Measurements from ENCODE around the gene AACS. TPM values are rescaled to one million over a fixed set of nuclear protein-coding genes. Genes with fewer than 3 reads are reported as not detected.

The AACS gene
- total RNA-seq, 1 donor from 2014 or later = 77.6 TPM

- peaks cover 4% of the 10 kb centered on the region for H3K36me3 Mint-ChIP-seq (ENCODE audit: low read depth, unreplicated experiment)
- no peak overlapping the region for H3K27ac Mint-ChIP-seq (ENCODE audit: unreplicated experiment)
- H3K4me1 Mint-ChIP-seq (ENCODE audit: unreplicated experiment) = no peaks in the 10 kb centered on the region
- no peak overlapping the region for H3K4me3 Mint-ChIP-seq (ENCODE audit: unreplicated experiment)
- no peak for DNase-seq (ENCODE audit: low spot score)
- no peaks in the 10 kb centered on the region for H3K9me3 Mint-ChIP-seq (ENCODE audit: unreplicated experiment)
- H3K27me3 Mint-ChIP-seq (ENCODE audit: unreplicated experiment) = peaks cover 5% of the 10 kb centered on the region
- TF ChIP-seq CTCF (IDR thresholded peaks at IDR 0.05; ENCODE audit: unreplicated experiment) = no peak
These were observed 44.1 kb upstream of the AACS start for GRCh38 chr12:125021096-125021495.

- no peak for TF ChIP-seq CTCF (IDR thresholded peaks at IDR 0.05; ENCODE audit: unreplicated experiment)
- Mint-ChIP-seq H3K9me3 (ENCODE audit: unreplicated experiment) (no peaks in the 10 kb centered on the region), H3K4me1 (ENCODE audit: unreplicated experiment) (no peaks in the 10 kb centered on the region), H3K27ac (ENCODE audit: unreplicated experiment) (no peak overlapping the region), H3K36me3 (ENCODE audit: low read depth, unreplicated experiment) (peaks cover 4% of the 10 kb centered on the region), H3K4me3 (ENCODE audit: unreplicated experiment) (no peak overlapping the region), H3K27me3 (ENCODE audit: unreplicated experiment) (peaks cover 5% of the 10 kb centered on the region)
- no peak for DNase-seq (ENCODE audit: low spot score)
These were observed 43.5 kb upstream of the AACS start for GRCh38 chr12:125021771-125022170.

GRCh38 chr12:125023065-125023464, 42.2 kb upstream of the AACS start:
- Mint-ChIP-seq H3K9me3 (ENCODE audit: unreplicated experiment) (no peaks in the 10 kb centered on the region), H3K4me3 (ENCODE audit: unreplicated experiment) (no peak overlapping the region), H3K4me1 (ENCODE audit: unreplicated experiment) (no peaks in the 10 kb centered on the region), H3K27ac (ENCODE audit: unreplicated experiment) (no peak overlapping the region), H3K36me3 (ENCODE audit: low read depth, unreplicated experiment) (peaks cover 4% of the 10 kb centered on the region), H3K27me3 (ENCODE audit: unreplicated experiment) (peaks cover 5% of the 10 kb centered on the region)
- no peak for TF ChIP-seq CTCF (IDR thresholded peaks at IDR 0.05; ENCODE audit: unreplicated experiment)
- no peak for DNase-seq (ENCODE audit: low spot score)

- peaks cover 4% of the 10 kb centered on the region for H3K36me3 Mint-ChIP-seq (ENCODE audit: low read depth, unreplicated experiment)
- DNase-seq (ENCODE audit: low spot score) = no peak
- no peaks in the 10 kb centered on the region for H3K9me3 Mint-ChIP-seq (ENCODE audit: unreplicated experiment)
- no peak overlapping the region for H3K4me3 Mint-ChIP-seq (ENCODE audit: unreplicated experiment)
- no peak overlapping the region for H3K27ac Mint-ChIP-seq (ENCODE audit: unreplicated experiment)
- H3K27me3 Mint-ChIP-seq (ENCODE audit: unreplicated experiment) = peaks cover 5% of the 10 kb centered on the region
- no peaks in the 10 kb centered on the region for H3K4me1 Mint-ChIP-seq (ENCODE audit: unreplicated experiment)
- TF ChIP-seq CTCF (IDR thresholded peaks at IDR 0.05; ENCODE audit: unreplicated experiment) = no peak
These were observed 40.2 kb upstream of the AACS start for GRCh38 chr12:125024949-125025563.

DNA sequence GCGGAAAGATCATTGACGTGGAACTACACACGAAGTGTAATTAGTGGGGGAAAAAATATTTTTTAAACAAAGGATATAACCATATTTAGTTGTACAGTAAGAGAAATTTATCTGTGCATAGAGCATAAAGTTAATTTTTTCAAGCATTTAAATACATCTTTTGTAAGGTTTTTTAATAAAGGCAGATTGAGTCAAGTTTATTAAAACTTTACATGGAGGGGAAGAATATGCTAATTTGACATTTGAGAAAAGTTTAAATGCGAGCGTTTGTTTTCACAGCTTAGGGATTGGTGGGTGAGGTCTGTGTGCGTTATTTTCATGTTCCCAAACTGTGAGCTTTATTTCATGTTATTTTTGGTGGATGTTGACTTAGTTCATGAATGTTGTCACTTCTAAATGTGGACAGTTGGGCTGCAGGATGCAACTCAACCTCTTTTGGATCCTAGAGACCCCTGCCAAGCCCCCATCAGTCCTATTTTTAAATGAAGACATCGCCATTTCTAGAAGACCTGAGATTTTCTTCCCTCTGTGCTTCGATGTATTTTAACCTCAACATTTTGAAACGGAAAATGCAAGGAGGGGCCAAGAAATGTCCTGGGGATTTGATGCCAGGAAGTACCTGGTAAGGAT, 39.5 kb upstream of the AACS start:
- no peaks in the 10 kb centered on the region for H3K9me3 Mint-ChIP-seq (ENCODE audit: unreplicated experiment)
- no peak for TF ChIP-seq CTCF (IDR thresholded peaks at IDR 0.05; ENCODE audit: unreplicated experiment)
- no peak overlapping the region for H3K27ac Mint-ChIP-seq (ENCODE audit: unreplicated experiment)
- no peak overlapping the region for H3K4me3 Mint-ChIP-seq (ENCODE audit: unreplicated experiment)
- no peaks in the 10 kb centered on the region for H3K4me1 Mint-ChIP-seq (ENCODE audit: unreplicated experiment)
- peaks cover 4% of the 10 kb centered on the region for H3K36me3 Mint-ChIP-seq (ENCODE audit: low read depth, unreplicated experiment)
- H3K27me3 Mint-ChIP-seq (ENCODE audit: unreplicated experiment) = peaks cover 5% of the 10 kb centered on the region
- no peak for DNase-seq (ENCODE audit: low spot score)

Data from endothelial cell (in vitro differentiated cells).